Measurements from ENCODE around the gene ENTPD3.

DNA sequence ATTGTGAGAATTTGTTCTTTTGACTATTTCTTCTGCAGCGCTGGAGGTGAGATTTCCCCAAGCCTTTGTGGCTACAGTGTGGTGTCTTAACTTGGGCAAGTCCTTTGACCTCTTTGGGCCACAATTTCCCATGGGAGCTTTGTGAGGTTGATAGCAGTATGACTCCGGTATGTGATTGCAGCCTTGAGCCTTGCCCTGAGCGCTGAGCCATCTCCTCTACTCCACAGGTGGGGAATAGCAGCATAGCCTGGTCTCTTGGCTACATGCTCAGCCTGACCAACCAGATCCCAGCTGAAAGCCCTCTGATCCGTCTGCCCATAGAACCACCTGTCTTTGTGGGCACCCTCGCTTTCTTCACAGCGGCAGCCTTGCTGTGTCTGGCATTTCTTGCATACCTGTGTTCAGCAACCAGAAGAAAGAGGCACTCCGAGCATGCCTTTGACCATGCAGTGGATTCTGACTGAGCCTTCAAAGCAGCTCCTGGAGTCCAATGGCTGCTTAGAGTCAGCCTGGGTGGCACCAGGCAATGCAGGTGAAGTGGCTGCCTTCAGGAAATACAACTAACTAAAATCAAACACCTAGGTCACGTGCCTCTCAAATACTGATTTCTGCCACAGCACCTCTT is 40.2 kb downstream of the ENTPD3 start:
- no peak for TF ChIP-seq EZH2phosphoT487 (IDR thresholded peaks at IDR 0.05; ENCODE audit: low read depth)
- TF ChIP-seq, protein P1, sequence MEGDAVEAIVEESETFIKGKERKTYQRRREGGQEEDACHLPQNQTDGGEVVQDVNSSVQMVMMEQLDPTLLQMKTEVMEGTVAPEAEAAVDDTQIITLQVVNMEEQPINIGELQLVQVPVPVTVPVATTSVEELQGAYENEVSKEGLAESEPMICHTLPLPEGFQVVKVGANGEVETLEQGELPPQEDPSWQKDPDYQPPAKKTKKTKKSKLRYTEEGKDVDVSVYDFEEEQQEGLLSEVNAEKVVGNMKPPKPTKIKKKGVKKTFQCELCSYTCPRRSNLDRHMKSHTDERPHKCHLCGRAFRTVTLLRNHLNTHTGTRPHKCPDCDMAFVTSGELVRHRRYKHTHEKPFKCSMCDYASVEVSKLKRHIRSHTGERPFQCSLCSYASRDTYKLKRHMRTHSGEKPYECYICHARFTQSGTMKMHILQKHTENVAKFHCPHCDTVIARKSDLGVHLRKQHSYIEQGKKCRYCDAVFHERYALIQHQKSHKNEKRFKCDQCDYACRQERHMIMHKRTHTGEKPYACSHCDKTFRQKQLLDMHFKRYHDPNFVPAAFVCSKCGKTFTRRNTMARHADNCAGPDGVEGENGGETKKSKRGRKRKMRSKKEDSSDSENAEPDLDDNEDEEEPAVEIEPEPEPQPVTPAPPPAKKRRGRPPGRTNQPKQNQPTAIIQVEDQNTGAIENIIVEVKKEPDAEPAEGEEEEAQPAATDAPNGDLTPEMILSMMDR (IDR thresholded peaks at IDR 0.05; ENCODE audit: low read depth, low read length), result no peak
